ENCODE results near the gene P2RY13.

Gene P2RY13

DNA sequence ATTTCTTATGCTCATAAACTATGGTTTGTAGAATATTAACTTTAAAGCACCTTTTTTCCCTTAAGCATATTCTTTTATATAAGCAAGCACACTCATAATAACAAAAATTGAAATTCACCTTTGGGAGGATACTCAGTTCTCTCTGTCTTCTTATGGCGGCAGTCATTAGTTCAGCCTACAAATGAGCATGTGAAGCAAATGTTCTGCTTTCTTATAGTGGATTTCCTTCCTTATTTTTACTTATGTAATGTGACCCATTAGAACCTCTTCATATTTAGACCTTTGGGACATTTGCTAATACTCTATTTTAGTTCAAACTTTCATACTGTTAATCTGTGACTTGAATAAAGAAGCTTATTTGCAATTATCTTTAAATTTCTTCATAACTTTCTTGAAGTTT lies at the start of gene P2RY13:
TSS of gene P2RY13 (minus strand) at position 187 of the 400 bp plus-strand sequence. CDS start at position 166, 21 bp downstream.
- DNase-seq: no peak

DNA sequence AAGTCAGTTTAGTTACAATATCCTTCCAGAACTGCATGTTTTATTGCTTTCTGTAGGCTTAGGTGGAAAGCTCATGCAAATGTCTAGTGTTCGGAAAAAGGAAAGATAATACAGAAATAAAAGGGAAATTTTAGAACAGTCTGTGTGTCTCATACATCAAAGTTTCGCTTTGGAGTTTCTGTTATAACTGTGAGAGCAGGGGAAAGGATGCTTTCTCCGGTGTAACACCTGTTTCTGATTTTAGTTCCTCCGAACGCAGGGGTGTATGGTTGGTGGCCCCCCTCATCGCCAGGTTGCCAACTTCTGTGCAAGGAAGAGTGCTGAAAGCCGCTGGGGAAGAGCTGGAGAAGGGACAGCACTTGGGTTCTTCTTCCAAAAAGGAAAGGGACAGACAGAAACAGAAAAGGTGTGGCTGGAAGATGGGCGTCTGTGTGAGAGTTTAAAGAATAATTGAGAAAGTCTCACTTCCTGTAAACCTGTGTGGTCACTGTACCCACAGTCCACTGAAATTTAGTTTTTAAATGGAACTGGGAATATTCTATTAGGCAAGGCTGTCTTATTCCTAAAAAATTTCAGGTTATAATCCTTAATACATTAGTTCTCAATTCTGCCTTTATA lies 48.5 kb upstream of the P2RY13 start:
- no peak for DNase-seq

DNA sequence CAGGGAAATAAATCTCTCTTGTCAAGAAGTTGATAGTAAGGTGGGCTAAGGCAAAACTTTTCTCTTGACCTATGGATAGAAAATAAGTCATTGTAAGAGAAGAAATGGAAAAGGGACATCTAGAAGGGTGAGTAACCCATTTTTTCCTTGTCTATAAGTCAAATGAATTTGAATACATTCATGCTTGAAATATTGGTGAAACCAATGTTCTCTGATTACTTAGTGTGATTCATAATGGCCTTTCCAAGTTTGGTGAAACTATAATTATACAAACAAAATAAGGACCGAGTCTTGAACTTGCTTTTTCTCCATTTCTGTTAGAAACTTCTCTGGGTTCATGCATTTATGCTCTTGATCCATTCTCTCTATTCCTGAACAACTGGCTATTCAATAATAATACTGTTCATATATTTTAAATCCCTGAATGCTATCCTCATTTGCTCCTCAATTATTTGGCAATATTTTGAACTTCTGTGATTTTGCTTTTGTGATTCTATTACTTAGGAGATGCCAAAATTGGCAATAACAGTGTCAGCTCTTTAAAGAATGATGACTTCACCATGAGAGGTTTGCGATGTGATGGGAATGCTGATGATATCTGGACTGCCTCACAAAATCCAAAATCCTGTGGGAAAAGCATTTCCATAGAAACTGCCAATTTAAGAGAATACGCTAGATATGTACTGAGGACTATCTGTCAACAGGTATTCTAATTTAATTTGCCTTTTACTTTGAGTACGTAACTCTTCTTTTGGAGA lies 42.9 kb upstream of the P2RY13 start:
- DNase-seq: no peak

DNA sequence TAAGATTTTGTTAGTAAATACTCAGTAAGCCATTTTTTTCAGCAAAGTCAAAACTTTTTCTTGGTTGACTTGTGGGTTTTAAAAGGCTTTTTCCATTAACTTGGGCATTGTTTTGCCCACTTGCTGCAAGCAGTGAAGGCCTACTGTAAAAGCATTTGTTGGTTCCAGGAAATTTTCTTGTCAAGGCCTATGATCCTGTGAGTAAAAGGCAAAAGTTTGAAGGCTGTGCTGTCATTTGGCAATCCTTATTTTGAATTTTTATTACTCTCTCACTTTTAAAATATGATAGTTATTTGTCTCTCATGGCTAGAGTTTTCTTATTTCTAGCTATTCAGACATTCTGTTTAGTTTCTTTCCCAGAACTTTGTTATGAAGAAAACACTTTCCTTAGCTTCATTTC lies 42.2 kb upstream of the P2RY13 start:
- no peak for DNase-seq

DNA sequence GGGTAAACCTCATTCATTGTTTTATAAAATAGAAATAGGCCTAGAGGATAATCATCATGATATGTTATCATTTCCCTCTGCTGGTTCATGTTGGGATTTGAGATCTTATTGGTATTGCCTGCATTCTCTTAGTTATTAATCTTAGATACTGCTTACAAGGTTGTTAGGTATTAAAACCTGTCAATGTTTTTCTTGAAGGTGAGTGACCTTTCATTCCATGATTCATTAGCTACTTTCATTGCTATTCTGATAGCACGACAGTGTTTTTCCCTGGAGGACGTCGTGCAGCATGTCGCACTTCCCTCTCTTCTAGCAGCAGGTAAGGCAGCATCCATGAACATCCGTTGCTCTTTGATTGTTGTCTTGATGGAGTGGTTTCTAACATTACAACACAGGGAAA lies 38.1 kb upstream of the P2RY13 start:
- no peak for DNase-seq

DNA sequence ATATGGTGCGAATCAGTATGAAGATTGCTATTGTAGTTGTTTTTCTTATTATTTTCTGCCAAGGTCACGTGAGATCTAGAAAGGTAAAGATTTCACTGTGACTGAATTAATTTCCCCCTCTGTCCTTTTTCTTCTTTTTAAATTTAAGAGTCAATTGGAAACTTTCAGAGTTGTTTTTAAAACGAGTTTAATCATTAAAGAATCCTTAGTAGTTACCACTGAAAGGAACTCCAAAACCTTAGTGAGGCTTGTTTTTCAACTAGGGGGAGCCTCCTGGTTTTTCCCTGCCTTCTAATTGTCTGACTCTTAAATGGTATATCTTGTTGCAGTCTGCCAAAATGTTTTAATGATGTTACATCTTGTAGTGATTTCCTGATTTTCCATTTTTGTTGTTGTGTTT lies 37.6 kb upstream of the P2RY13 start:
- DNase-seq: no peak

DNA sequence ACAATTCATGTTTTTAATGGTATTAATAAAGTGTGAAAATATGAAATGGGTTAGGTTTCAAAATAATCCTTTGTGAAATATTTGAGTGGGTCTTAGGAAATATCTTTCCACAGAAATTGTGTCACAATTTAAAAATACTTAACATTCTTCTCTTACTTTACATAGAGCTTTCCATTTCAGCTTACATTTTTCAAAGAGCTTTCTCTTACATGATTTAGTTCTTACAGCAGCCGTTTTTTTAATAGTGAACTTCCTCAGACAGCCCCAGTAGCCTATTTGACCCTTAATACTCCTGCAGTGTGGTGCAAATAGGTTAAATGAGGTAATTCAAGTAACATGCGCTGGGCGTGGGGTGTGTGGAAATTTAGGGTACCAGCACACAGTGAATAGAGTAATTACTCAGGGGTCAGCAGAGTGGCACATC lies 33.4 kb upstream of the P2RY13 start:
- no peak for DNase-seq

DNA sequence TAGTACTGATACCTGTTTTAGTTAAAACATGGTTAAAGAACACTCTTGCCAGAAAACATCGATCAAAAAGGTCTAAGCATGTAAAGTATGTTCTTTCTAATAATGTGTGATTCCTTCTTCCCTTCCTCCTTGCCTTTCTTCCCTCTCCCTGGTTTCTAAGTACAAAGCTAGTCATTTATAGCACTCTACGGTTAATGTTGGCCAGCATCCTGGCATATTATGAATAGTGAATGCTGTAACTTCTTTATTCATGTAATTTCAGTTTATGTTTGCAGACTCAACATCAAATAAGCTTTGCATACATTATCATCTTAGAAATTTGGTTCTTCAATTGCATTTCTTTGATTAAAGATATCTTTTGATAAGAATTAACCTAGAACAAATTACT lies 28.1 kb upstream of the P2RY13 start:
- DNase-seq: no peak

DNA sequence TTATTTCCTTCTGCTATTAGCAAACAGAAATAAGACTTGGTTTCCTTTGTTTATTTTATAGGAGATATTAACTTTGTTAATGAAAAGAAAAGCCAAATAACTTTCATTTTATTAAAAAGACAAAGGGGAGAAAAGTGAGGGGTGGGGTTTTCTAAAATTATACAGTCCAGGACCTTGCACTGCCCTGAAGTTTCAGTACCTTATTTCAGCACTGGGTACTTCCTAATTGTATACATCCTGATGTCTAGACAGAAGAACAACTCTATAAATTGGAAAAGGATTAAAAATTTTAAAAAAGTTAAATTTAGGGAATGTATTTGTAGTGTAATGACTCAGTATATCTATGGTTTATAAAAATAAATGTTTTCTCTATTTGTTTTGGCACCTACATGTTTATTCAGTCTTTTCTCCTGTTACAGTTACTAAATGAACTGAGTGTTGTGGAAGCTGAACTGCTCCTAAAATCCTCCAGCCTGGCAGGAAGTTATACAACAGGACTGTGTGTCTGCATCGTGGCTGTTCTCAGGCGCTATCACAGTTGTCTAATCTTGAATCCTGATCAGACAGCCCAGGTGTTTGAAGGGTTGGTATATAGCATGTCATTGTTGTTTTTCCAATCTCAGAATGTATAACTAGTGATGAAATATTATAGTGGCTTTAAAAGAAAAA lies 27.6 kb upstream of the P2RY13 start:
- DNase-seq: no peak

DNA sequence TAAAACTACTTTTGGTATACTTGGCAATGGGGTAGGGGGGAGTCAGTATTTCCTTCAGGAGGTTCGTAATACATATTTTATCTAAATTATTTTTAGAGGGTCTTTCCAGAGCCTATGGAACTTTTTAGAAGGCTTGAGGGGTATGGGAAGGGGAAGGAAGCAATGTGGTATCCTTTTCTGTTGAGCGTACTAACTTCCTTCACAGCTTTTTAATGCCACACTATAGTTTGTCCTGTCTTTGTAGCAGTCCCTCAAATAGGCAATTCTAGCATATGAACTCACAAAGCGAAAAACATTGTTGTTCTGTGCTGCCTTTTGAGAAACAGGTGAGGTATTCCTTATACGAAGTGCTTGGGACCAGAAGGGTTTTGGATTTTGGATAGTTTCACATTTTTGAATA lies 22.3 kb upstream of the P2RY13 start:
- DNase-seq: no peak

DNA sequence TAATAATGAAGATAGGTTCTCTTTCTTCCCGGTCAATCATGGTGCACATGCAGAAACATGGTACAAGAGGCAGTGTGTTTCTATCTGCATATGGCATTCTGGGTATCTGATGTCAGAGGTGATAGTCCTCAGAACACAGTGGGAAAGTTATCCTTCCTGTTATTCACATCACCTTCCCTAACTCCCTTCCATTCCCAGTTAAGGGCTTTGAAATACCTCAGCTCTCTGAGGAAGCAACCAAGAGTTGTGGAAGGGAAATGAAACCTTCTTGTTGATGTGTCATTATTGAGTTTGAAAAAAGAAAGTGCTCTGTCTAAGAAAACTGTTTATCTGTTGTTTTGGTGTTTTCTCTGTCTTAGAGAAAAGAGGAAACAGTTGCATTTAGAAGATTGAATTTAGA lies 21.9 kb upstream of the P2RY13 start:
- DNase-seq: no peak

DNA sequence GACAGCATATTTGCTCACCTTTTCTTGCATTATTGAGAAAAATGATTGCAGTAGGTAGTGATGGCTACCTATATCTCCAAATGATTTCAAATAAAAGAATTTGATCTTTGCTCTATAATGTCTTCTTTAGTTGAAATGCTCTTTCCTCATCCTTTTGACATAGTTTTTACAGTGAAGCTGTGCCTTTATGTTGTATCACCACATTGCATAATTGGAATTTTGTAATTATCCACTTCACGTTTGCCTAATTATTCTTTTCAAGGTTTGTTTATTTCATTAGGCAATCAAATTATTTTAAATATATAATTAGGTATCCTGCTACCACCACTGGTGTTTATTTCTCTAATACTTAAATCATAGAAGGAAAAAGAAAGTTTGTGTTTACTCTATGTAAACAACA lies 21.3 kb upstream of the P2RY13 start:
- DNase-seq: no peak

DNA sequence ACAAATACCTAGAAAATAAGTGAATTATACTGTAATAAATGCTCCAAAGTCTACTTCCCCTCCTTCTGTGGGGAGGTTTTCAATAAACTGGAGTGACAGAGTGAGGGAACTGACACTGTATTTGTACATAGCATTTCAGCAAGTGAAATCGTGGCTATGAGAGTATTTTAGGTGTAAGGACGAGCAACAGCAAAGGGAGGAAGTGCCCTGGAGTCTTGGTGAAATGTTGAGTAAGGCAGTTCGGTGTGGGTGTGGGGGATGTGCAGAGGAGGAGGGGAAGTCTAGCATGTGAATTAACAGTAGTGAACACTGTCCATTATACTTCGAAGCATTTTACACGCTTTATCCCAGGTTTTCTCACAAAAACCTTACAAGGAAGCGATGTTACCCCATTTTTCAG lies 18.1 kb upstream of the P2RY13 start:
- DNase-seq: no peak

DNA sequence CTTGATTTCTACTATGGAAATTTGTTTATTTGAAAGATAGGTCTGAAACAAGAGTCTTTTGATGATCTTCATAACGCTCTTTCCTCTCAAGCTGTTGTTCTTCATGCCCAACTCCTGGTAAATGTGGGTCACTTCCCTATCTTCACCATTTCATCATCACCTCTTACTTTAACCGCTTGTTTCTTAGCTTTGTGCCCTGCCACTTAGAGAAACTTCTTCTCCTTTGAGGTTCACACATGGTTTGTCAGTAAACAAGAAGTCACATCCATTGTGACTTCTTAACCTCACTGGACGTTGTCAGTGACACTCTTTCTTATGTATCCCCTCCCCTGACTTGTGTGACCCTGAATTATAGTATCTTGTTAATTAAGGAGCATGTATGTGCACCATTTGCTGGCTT lies 16.9 kb upstream of the P2RY13 start:
- DNase-seq: no peak

DNA sequence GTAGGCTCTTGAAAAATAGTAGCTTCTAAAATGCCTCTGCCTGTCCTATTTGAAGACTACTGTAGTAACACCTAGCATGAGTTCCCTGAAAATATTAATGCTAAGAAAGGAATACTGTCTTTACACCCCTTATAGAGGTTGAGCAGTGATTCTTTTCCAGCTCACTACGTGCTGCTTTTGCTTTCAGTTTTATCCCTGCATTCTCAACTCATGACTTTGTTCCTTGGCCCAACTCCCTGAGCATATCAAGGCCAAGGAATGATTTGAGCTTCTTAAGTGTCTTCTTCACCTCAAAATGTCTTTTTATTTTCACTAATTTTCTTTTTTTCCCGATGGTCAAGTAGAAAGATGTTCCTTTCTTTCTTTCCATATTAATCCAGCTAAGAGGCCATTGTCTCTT lies 16.5 kb upstream of the P2RY13 start:
- no peak for DNase-seq

DNA sequence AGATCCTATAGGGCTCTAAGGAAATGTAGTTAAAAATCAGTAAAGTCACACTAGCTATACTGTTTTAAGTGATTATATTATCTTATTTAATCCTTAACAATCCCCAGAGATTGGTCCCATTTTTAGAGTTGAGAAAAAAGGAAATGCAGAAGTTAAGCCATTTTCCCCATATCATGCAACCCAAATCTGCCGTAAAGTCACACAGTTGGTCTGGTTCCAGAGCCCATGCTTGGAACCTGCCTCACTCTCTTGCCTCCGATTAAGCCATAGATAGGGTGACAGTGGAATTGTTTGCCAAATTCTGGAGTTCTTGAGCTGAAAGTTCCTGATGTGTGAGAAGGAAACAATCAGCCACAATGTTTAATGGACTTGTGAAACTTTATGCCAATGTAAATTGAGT lies 2.3 kb upstream of the P2RY13 start:
- no peak for DNase-seq

DNA sequence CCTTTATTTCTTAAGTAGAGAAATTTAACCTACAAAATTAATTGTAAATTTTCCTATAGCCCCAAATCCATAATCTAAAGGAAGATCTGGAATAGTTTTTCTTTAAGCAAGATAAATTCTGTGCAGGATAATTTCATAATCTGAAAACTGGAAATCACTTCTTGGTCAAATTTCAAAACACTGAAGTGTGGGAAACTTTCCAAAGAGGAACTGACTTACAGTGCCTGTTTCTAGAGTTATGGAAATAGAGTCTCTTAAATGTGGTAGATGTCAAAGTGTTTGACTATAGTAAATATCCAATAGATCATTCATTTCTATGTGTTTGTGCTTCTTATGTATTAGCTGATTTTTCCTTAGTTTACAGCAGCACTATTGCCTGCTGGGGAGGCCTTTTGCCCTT lies 1.6 kb upstream of the P2RY13 start:
- DNase-seq: no peak

DNA sequence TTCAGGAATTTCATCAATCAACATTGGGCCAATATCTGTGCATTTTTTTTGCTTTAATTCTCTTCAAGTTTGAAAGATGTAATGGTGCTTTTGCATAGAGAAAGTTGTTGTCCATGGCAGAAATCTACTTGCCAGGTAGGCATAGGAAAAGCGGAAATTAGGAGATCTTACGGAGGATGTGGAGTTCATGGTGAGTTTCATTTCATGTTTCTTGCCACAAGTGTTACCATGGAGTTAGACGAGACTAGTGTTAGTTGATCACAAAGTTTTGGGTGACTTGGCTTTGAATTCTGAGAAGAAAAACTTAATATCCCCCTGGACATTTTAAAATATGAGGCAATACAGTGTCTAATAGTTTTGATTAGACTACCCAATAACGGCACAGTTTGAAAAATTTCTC lies 1.0 kb upstream of the P2RY13 start:
- no peak for DNase-seq

DNA sequence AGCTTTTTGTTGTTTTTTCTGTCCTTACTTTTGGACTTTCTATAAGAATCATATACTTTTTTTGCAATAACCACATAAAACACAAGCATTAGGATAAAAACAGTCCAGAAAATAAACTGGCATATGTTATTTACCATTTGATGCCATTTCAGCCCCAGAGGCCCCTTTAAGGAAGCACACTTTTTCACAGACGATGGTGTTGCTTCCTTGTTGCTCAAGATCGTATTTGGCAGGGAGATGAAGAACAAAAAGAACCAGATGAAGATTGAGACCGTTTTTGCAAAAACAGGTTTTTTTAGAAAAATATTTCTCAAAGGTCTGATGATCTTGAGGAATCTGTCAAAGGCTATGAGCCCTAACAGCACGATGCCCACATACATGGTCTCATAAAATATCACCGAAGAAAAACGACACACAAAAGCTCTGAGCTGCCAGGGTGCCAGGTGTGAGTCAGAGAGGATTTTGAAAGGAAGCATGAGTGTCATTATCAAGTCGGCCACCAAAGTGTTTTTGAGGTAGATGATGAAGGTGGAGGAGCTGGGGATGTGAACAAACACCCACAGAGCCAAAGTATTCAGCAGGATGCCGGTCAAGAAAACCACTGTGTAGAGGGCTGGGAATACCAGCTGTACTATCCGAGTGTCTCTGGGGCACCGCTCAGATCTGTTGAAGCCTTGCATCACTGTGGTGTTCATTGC lies 902 bp downstream of the P2RY13 start:
- peak; percentile 19 for DNase-seq

DNA sequence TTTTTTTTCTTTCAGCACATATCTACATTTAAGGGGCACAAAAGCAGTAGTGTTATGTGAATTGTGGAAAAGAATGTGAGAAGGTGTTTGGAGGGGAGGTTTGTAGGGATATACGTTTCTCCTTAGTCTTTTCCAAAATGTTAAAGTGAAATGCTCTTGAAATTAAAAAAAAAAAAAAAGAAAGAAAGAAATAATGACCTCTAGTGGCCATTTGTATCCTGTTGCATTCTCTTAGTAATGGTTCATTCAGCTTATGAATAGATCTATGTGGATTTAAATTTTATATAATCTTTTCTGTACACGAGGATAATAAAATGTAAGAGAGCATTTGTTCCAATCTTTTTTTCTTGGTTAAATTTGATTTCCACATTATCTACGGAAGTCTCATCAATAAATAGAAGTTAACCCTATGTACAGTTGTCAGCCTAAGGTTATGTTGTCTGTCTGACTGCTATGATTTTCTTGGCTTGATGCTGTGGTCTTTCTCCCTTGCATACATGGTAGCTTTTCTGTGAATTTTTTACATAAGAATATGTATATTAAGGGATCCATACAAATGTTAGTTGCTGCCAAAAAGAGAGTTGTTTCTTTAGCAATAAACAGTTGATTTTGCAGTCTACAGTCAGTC lies 1.7 kb downstream of the P2RY13 start:
- no peak for DNase-seq

DNA sequence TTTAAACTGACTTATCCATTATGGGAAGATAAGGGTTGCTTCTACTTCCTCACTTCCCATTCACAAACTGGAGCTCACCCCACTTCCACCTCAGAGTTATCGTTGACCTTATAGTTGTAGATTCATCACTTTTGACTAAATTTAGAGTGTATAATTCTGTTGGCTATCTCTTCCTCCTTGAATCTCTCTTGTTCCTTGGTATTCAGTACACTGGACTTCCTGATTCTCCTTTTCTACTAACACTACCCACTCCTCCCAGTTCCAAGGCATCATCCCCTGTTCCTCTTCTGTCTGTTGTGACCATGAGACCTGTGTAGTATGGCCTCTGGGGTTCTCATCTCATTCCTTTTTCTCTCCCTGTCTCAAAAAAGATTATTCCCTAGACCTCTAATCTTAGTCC lies 6.8 kb downstream of the P2RY13 start:
- DNase-seq: no peak

DNA sequence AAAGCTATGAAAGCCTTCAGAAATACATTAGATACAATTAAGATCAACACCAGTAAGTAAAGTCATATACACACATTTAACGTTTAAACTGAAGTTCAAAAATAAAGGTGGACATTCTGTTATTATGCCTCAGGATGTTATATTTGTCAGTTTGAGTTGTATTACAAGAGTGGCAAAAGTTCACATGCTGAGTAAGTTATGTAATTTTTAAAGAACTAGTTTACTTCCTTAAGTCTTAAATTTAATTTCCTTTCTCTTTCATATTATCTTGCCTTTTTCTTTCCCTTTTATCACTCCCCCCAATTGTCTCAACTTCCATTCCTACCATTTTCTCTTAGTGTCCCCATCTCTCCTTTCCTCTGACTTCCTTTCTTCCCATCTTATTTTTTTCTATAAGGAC lies 7.8 kb downstream of the P2RY13 start:
- no peak for DNase-seq

DNA sequence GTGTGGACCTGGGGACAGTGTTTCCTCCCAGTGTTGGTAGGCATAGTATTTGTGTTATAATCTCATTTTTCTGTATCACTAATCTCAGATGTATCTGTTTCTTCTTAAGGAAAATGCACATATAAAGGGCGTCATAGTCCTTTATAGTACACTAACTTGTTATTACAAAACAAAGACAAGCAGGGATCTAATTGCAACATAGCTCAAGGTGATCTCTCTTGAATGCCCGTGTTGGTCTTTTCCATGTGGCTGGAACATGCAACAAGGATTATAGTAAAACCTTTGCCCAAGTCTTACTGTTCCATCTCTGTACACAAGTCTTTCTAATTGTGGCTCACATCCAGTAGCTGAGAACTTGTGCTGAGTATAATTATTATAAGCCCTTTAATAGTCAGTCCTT lies 9.2 kb downstream of the P2RY13 start:
- no peak for DNase-seq

Measured in activated CD8-positive, alpha-beta memory T cell treated with anti-CD3 and anti-CD28 coated beads, Interleukin-2, amount 50 U/mL, for 4 hours (primary cell).